ENCODE data around the gene BORCS6.

DNA sequence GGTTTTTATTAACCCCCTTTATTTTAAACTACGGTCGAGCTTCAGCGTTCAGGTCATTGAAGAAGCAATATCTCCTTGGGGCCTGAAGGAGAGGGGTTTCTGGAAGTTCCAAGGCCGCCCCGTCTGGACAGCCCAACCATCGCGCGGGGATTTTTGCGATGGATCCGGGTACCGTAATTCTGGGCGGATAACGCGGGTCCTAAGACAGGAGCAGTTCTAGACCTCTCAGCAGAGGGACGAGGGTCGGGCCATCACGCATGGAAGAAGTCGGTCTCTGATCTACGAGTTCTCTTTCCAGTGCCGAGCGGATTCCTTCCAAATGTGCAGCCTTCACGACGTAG lies 3.6 kb downstream of the BORCS6 start:
- TF ChIP-seq, protein P1, sequence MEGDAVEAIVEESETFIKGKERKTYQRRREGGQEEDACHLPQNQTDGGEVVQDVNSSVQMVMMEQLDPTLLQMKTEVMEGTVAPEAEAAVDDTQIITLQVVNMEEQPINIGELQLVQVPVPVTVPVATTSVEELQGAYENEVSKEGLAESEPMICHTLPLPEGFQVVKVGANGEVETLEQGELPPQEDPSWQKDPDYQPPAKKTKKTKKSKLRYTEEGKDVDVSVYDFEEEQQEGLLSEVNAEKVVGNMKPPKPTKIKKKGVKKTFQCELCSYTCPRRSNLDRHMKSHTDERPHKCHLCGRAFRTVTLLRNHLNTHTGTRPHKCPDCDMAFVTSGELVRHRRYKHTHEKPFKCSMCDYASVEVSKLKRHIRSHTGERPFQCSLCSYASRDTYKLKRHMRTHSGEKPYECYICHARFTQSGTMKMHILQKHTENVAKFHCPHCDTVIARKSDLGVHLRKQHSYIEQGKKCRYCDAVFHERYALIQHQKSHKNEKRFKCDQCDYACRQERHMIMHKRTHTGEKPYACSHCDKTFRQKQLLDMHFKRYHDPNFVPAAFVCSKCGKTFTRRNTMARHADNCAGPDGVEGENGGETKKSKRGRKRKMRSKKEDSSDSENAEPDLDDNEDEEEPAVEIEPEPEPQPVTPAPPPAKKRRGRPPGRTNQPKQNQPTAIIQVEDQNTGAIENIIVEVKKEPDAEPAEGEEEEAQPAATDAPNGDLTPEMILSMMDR (conservative IDR thresholded peaks at IDR 0.05; ENCODE audit: low read depth, low read length) = no peak
- TF ChIP-seq EZH2 (IDR thresholded peaks at IDR 0.05; ENCODE audit: low read length, unreplicated experiment) = no peak

All from PC-3 (cell line).